Measurements from ENCODE around the gene PAX6.

DNA sequence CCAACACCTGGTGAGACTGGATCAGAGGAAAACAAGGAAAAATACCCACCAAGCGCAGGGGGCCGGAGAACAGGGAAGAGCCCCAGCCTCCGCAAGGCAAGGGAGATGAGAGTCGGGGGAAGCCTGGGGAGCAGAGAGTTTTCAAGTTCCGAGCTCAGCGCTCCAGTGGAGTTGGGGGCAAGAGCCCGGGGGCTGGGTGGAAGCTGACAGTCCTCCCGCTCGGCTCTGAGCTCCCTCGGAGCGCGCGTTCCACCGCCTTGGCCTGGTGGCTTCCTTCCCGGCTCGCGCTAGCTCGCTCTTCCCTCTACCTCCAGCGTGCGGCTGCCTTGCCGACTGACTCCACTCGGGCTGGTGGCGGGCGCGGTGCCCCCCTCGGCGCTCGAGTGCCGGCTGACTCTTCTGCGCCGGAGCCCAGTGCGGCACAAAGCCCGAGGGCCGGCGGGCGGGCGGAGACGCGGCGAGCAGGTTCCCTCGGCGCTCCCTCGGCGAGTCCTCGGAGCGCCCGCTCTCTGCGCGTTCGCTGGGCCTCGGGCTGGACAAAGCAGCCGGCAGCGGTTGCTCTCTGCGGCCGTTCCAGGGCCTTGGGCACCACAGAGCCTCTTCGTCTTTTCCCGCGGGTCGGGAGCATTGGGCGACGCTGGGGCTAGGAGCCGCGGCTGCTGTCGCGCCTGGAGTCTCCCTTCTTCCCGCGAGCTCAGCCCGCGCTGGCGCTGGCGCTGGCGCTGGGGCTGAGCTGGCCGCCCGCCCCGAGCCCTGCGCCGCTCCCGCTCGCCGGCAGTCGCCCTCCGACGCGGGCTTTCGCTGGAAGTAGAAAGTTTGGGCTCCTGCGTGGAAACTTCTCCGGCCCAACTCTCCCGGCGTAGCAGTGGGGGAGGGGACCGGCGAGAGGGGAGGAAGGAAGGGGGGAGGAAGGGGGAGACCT lies 1.0 kb downstream of the PAX6 start:
- TF ChIP-seq, protein P1, sequence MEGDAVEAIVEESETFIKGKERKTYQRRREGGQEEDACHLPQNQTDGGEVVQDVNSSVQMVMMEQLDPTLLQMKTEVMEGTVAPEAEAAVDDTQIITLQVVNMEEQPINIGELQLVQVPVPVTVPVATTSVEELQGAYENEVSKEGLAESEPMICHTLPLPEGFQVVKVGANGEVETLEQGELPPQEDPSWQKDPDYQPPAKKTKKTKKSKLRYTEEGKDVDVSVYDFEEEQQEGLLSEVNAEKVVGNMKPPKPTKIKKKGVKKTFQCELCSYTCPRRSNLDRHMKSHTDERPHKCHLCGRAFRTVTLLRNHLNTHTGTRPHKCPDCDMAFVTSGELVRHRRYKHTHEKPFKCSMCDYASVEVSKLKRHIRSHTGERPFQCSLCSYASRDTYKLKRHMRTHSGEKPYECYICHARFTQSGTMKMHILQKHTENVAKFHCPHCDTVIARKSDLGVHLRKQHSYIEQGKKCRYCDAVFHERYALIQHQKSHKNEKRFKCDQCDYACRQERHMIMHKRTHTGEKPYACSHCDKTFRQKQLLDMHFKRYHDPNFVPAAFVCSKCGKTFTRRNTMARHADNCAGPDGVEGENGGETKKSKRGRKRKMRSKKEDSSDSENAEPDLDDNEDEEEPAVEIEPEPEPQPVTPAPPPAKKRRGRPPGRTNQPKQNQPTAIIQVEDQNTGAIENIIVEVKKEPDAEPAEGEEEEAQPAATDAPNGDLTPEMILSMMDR (IDR thresholded peaks at IDR 0.05) = no peak
- no peak for TF ChIP-seq POLR2AphosphoS5 (IDR thresholded peaks at IDR 0.05)
- no peak for TF ChIP-seq POLR2A (IDR thresholded peaks at IDR 0.05)

Data from breast epithelium (tissue), 3 donors.